ENCODE data around the gene IL1RAP. TPM values are rescaled to one million over a fixed set of nuclear protein-coding genes. Genes with fewer than 3 reads are reported as not detected.

The IL1RAP gene
- total and polyA plus RNA-seq, 2 experiments from 2014 or later: 3.6 to 5.0 TPM

GRCh38 chr3:190620886-190621608, 107.2 kb downstream of the IL1RAP start (continued):
- TF ChIP-seq, protein P1, sequence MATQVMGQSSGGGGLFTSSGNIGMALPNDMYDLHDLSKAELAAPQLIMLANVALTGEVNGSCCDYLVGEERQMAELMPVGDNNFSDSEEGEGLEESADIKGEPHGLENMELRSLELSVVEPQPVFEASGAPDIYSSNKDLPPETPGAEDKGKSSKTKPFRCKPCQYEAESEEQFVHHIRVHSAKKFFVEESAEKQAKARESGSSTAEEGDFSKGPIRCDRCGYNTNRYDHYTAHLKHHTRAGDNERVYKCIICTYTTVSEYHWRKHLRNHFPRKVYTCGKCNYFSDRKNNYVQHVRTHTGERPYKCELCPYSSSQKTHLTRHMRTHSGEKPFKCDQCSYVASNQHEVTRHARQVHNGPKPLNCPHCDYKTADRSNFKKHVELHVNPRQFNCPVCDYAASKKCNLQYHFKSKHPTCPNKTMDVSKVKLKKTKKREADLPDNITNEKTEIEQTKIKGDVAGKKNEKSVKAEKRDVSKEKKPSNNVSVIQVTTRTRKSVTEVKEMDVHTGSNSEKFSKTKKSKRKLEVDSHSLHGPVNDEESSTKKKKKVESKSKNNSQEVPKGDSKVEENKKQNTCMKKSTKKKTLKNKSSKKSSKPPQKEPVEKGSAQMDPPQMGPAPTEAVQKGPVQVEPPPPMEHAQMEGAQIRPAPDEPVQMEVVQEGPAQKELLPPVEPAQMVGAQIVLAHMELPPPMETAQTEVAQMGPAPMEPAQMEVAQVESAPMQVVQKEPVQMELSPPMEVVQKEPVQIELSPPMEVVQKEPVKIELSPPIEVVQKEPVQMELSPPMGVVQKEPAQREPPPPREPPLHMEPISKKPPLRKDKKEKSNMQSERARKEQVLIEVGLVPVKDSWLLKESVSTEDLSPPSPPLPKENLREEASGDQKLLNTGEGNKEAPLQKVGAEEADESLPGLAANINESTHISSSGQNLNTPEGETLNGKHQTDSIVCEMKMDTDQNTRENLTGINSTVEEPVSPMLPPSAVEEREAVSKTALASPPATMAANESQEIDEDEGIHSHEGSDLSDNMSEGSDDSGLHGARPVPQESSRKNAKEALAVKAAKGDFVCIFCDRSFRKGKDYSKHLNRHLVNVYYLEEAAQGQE (IDR thresholded peaks at IDR 0.05; ENCODE audit: unreplicated experiment): no peak
- TF ChIP-seq ZNF114 (CRISPR knock-in tag; IDR thresholded peaks at IDR 0.05) (no peak), EZH2phosphoT487 (IDR thresholded peaks at IDR 0.05; ENCODE audit: unreplicated experiment) (no peak), ZNF462 (CRISPR knock-in tag; IDR thresholded peaks at IDR 0.05) (no peak), CREB1 (CRISPR knock-in tag; IDR thresholded peaks at IDR 0.05; ENCODE audit: low read depth) (no peak), ZNF331 (CRISPR knock-in tag; IDR thresholded peaks at IDR 0.05; ENCODE audit: low read depth) (no peak)
- TF ChIP-seq, protein P2, sequence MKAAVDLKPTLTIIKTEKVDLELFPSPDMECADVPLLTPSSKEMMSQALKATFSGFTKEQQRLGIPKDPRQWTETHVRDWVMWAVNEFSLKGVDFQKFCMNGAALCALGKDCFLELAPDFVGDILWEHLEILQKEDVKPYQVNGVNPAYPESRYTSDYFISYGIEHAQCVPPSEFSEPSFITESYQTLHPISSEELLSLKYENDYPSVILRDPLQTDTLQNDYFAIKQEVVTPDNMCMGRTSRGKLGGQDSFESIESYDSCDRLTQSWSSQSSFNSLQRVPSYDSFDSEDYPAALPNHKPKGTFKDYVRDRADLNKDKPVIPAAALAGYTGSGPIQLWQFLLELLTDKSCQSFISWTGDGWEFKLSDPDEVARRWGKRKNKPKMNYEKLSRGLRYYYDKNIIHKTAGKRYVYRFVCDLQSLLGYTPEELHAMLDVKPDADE (IDR thresholded peaks at IDR 0.05): no peak
